Measurements from ENCODE around the gene CTIF. TPM values are rescaled to one million over a fixed set of nuclear protein-coding genes. Genes with fewer than 3 reads are reported as not detected.

Gene CTIF
- total RNA-seq, 1 donor: 65.9 TPM

GRCh38 chr18:48675352-48675761, 136.5 kb downstream of the CTIF start:
- H2AFZ ChIP-seq (ENCODE audit: low read length): no peak overlapping the region

GRCh38 chr18:48675912-48676311, 137.1 kb downstream of the CTIF start:
- H3K4me3 ChIP-seq (ENCODE audit: insufficient read depth, low read length): no peak overlapping the region
- no peaks in the 10 kb centered on the region for H3K9me3 ChIP-seq (ENCODE audit: low read depth, low read length)
- DNase-seq (ENCODE audit: insufficient read length, low spot score, missing footprints): no peak
- H3K27me3 ChIP-seq (ENCODE audit: insufficient read depth, low read length): no peaks in the 10 kb centered on the region
- H4K20me1 ChIP-seq (ENCODE audit: insufficient read depth, low read length): peaks cover 30% of the 10 kb centered on the region
- peaks cover 42% of the 10 kb centered on the region for H3K4me1 ChIP-seq (ENCODE audit: insufficient read depth, low read length)
- TF ChIP-seq CTCF (IDR thresholded peaks at IDR 0.05; ENCODE audit: extremely low read depth, low read depth, low read length): no peak
- H2AFZ ChIP-seq (ENCODE audit: low read length): no peak overlapping the region
- peaks cover 12% of the 10 kb centered on the region for H3K36me3 ChIP-seq (ENCODE audit: insufficient read depth, low read length)
- peaks cover 16% of the 10 kb centered on the region for H3K79me2 ChIP-seq (ENCODE audit: insufficient read depth, low read length)
- peak overlapping the region; percentile 43 for H3K4me2 ChIP-seq (ENCODE audit: insufficient read depth, low read length)
- peak overlapping the region; percentile 64 for H3K27ac ChIP-seq (ENCODE audit: low read depth, low read length)

More at GRCh38 chr18:48675352-48675761, 136.5 kb downstream of the CTIF start:
- peak overlapping the region; percentile 52 for H3K27ac ChIP-seq (ENCODE audit: low read depth, low read length)
- no peaks in the 10 kb centered on the region for H3K9me3 ChIP-seq (ENCODE audit: low read depth, low read length)
- H3K27me3 ChIP-seq (ENCODE audit: insufficient read depth, low read length): no peaks in the 10 kb centered on the region
- peak; percentile 92 for TF ChIP-seq CTCF (IDR thresholded peaks at IDR 0.05; ENCODE audit: extremely low read depth, low read depth, low read length)
- H3K4me1 ChIP-seq (ENCODE audit: insufficient read depth, low read length): peaks cover 42% of the 10 kb centered on the region
- no peak overlapping the region for H3K4me2 ChIP-seq (ENCODE audit: insufficient read depth, low read length)
- no peak overlapping the region for H3K4me3 ChIP-seq (ENCODE audit: insufficient read depth, low read length)
- DNase-seq (ENCODE audit: insufficient read length, low spot score, missing footprints): peak; percentile 97
- H4K20me1 ChIP-seq (ENCODE audit: insufficient read depth, low read length): peaks cover 24% of the 10 kb centered on the region
- H3K36me3 ChIP-seq (ENCODE audit: insufficient read depth, low read length): peaks cover 17% of the 10 kb centered on the region
- H3K79me2 ChIP-seq (ENCODE audit: insufficient read depth, low read length): peaks cover 16% of the 10 kb centered on the region

- H3K27ac ChIP-seq (ENCODE audit: low read depth, low read length): peak overlapping the region; percentile 64
- no peak overlapping the region for H3K4me3 ChIP-seq (ENCODE audit: insufficient read depth, low read length)
- H3K4me1 ChIP-seq (ENCODE audit: insufficient read depth, low read length): peaks cover 42% of the 10 kb centered on the region
- DNase-seq (ENCODE audit: insufficient read length, low spot score, missing footprints): no peak
- no peaks in the 10 kb centered on the region for H3K9me3 ChIP-seq (ENCODE audit: low read depth, low read length)
- H3K4me2 ChIP-seq (ENCODE audit: insufficient read depth, low read length): peak overlapping the region; percentile 43
- H3K79me2 ChIP-seq (ENCODE audit: insufficient read depth, low read length): peaks cover 16% of the 10 kb centered on the region
- TF ChIP-seq CTCF (IDR thresholded peaks at IDR 0.05; ENCODE audit: extremely low read depth, low read depth, low read length): no peak
- peaks cover 33% of the 10 kb centered on the region for H4K20me1 ChIP-seq (ENCODE audit: insufficient read depth, low read length)
- H2AFZ ChIP-seq (ENCODE audit: low read length): no peak overlapping the region
- peaks cover 8% of the 10 kb centered on the region for H3K36me3 ChIP-seq (ENCODE audit: insufficient read depth, low read length)
- H3K27me3 ChIP-seq (ENCODE audit: insufficient read depth, low read length): no peaks in the 10 kb centered on the region
Observed at GRCh38 chr18:48676346-48676745, 137.5 kb downstream of the CTIF start.

- H4K20me1 ChIP-seq (ENCODE audit: insufficient read depth, low read length): peaks cover 33% of the 10 kb centered on the region
- no peaks in the 10 kb centered on the region for H3K27me3 ChIP-seq (ENCODE audit: insufficient read depth, low read length)
Observed at GRCh38 chr18:48676756-48677368, 138.0 kb downstream of the CTIF start.

More at GRCh38 chr18:48676756-48677368, 138.0 kb downstream of the CTIF start:
- Histone ChIP-seq H3K27ac (ENCODE audit: low read depth, low read length) (peak overlapping the region; percentile 64), H3K4me2 (ENCODE audit: insufficient read depth, low read length) (peak overlapping the region; percentile 43), H3K9me3 (ENCODE audit: low read depth, low read length) (no peaks in the 10 kb centered on the region), H2AFZ (ENCODE audit: low read length) (no peak overlapping the region), H3K4me3 (ENCODE audit: insufficient read depth, low read length) (no peak overlapping the region), H3K36me3 (ENCODE audit: insufficient read depth, low read length) (peaks cover 4% of the 10 kb centered on the region), H3K4me1 (ENCODE audit: insufficient read depth, low read length) (peaks cover 42% of the 10 kb centered on the region), H3K79me2 (ENCODE audit: insufficient read depth, low read length) (peaks cover 16% of the 10 kb centered on the region)
- peak; percentile 91 for DNase-seq (ENCODE audit: insufficient read length, low spot score, missing footprints)
- TF ChIP-seq CTCF (IDR thresholded peaks at IDR 0.05; ENCODE audit: extremely low read depth, low read depth, low read length): peak; percentile 79
